ENCODE data around the gene FOXF1. TPM values are rescaled to one million over a fixed set of nuclear protein-coding genes. Genes with fewer than 3 reads are reported as not detected.

Gene FOXF1
- total RNA-seq, 1 experiment from 2014 or later, result 2.2 TPM

- no peak for DNase-seq (ENCODE audit: low read depth)
Measured at GRCh38 chr16:86533076-86533475, 22.7 kb downstream of the FOXF1 start.

- DNase-seq (ENCODE audit: low read depth), result no peak
Measured at GRCh38 chr16:86533767-86534351, 23.5 kb downstream of the FOXF1 start.

- no peak for DNase-seq (ENCODE audit: low read depth)
Measured at GRCh38 chr16:86534779-86535615, 24.7 kb downstream of the FOXF1 start.

GRCh38 chr16:86536621-86537020 is 26.3 kb downstream of the FOXF1 start:
- DNase-seq (ENCODE audit: low read depth), result no peak

- no peak for DNase-seq (ENCODE audit: low read depth)
Measured at GRCh38 chr16:86537486-86537885, 27.2 kb downstream of the FOXF1 start.

- DNase-seq (ENCODE audit: low read depth), result no peak
Measured at GRCh38 chr16:86538196-86538780, 28.0 kb downstream of the FOXF1 start.

GRCh38 chr16:86540894-86541293 is 30.6 kb downstream of the FOXF1 start:
- DNase-seq (ENCODE audit: low read depth), result no peak

- DNase-seq (ENCODE audit: low read depth), result no peak
Measured at GRCh38 chr16:86541560-86541959, 31.2 kb downstream of the FOXF1 start.

GRCh38 chr16:86542756-86543750 is 32.7 kb downstream of the FOXF1 start:
- no peak for DNase-seq (ENCODE audit: low read depth)

GRCh38 chr16:86545481-86545880 is 35.2 kb downstream of the FOXF1 start:
- DNase-seq (ENCODE audit: low read depth), result no peak

GRCh38 chr16:86545954-86546637 is 35.8 kb downstream of the FOXF1 start:
- DNase-seq (ENCODE audit: low read depth), result no peak

GRCh38 chr16:86546638-86547013 is 36.3 kb downstream of the FOXF1 start:
- DNase-seq (ENCODE audit: low read depth), result no peak

GRCh38 chr16:86547286-86547685 is 37.0 kb downstream of the FOXF1 start:
- no peak for DNase-seq (ENCODE audit: low read depth)

GRCh38 chr16:86549076-86549892 is 39.0 kb downstream of the FOXF1 start:
- no peak for DNase-seq (ENCODE audit: low read depth)

GRCh38 chr16:86549893-86550190 is 39.5 kb downstream of the FOXF1 start:
- no peak for DNase-seq (ENCODE audit: low read depth)

GRCh38 chr16:86550281-86550680 is 40.0 kb downstream of the FOXF1 start:
- no peak for DNase-seq (ENCODE audit: low read depth)

GRCh38 chr16:86553356-86553755 is 43.0 kb downstream of the FOXF1 start:
- no peak for DNase-seq (ENCODE audit: low read depth)

- no peak for DNase-seq (ENCODE audit: low read depth)
Measured at GRCh38 chr16:86554599-86554916, 44.2 kb downstream of the FOXF1 start.

GRCh38 chr16:86554917-86555703 is 44.8 kb downstream of the FOXF1 start, which contains the start of gene MTHFSD:
Gene MTHFSD (minus strand): TSS chr16:86555235. CDS start chr16:86555184, 51 bp downstream.
- peak; percentile 95 for DNase-seq (ENCODE audit: low read depth)

GRCh38 chr16:86555704-86556075 is 45.4 kb downstream of the FOXF1 start:
- DNase-seq (ENCODE audit: low read depth), result no peak

Data from Daoy (cell line).